GM23248 (cell line): ENCODE measurements around the gene GUCA2A. TPM values are rescaled to one million over a fixed set of nuclear protein-coding genes. Genes with fewer than 3 reads are reported as not detected.

Source experiments
- DNase-seq: peaks from one replicate; pipeline ENCODE4 v3.0.0-alpha.2; 2015
- H2AFZ ChIP-seq: fragments of 200-600 bp; sonication (generic); 2 replicates; pipeline ENCODE4 v1.6.1; 2016; ENCODE audit warnings: antibody characterized with exemption
- H3F3A ChIP-seq: fragments of 200-600 bp; sonication (generic); 2 replicates; pipeline ENCODE4 v1.6.1; 2016; ENCODE audit warnings: mild to moderate bottlenecking, antibody characterized with exemption, mixed run types; ENCODE audit not compliant: insufficient read depth
- H3K27ac ChIP-seq: fragments of 200-600 bp; sonication (generic); 2 replicates; pipeline ENCODE4 v1.5.1; 2016; ENCODE audit warnings: mild to moderate bottlenecking
- H3K27me3 ChIP-seq: fragments of 200-600 bp; sonication (generic); replicated peaks from 2 replicates; pipeline ENCODE4 v1.6.1; 2016; ENCODE audit warnings: mild to moderate bottlenecking; ENCODE audit not compliant: insufficient read depth
- H3K36me3 ChIP-seq: fragments of 200-600 bp; sonication (generic); 2 replicates; pipeline ENCODE4 v1.6.1; 2016; ENCODE audit warnings: low read depth, mild to moderate bottlenecking
- H3K4me1 ChIP-seq: fragments of 200-600 bp; sonication (generic); 2 replicates; pipeline ENCODE4 v1.6.1; 2016; ENCODE audit warnings: mild to moderate bottlenecking; ENCODE audit not compliant: insufficient read depth
- H3K4me2 ChIP-seq: fragments of 200-600 bp; sonication (generic); one replicate; pipeline ENCODE4 v1.6.1; 2016; ENCODE audit warnings: mild to moderate bottlenecking; ENCODE audit not compliant: unreplicated experiment
- H3K4me3 ChIP-seq: fragments of 200-600 bp; sonication (generic); 2 replicates; pipeline ENCODE4 v1.5.1; 2016; ENCODE audit warnings: mild to moderate bottlenecking
- H3K79me2 ChIP-seq: fragments of 200-600 bp; sonication (generic); 2 replicates; pipeline ENCODE4 v1.6.1; 2016; ENCODE audit warnings: mild to moderate bottlenecking; ENCODE audit not compliant: insufficient read depth
- H3K9ac ChIP-seq: fragments of 200-600 bp; sonication (generic); 2 replicates; pipeline ENCODE4 v1.6.1; 2016; ENCODE audit warnings: mild to moderate bottlenecking
- H3K9me2 ChIP-seq: fragments of 200-600 bp; sonication (generic); 2 replicates; pipeline ENCODE4 v1.6.1; 2016; ENCODE audit warnings: mixed run types, mild to moderate bottlenecking, moderate library complexity; ENCODE audit not compliant: insufficient read depth
- H3K9me3 ChIP-seq: fragments of 200-600 bp; sonication (generic); one replicate; pipeline ENCODE4 v1.6.1; 2017; ENCODE audit warnings: low read depth
- H4K20me1 ChIP-seq: fragments of 200-600 bp; sonication (generic); 2 replicates; pipeline ENCODE4 v1.6.0; 2016; ENCODE audit not compliant: insufficient read depth
- EZH2 ChIP-seq: fragments of 200-600 bp; sonication (generic); IDR thresholded peaks from 2 replicates; pipeline ENCODE4 v1.6.1; 2018; ENCODE audit warnings: antibody characterized with exemption, mild to moderate bottlenecking; ENCODE audit not compliant: insufficient read depth, poor library complexity, severe bottlenecking
- EZH2phosphoT487 ChIP-seq: fragments of 200-600 bp; sonication (generic); IDR thresholded peaks from 2 replicates; pipeline ENCODE4 v1.6.1; 2018; ENCODE audit warnings: antibody characterized with exemption, moderate library complexity, mild to moderate bottlenecking, low read depth; ENCODE audit not compliant: insufficient read depth
- WGBS, 2 experiments: methylation state at CpG; one replicate each; pipeline ENCODE4 v1.1.6; 2015 to 2017; ENCODE audit warnings: low lambda C conversion rate in 2 of 2, low coverage in 1 of 2; ENCODE audit errors: missing lambda C conversion rate in 2 of 2; 5-methylcytosine and 5-hydroxymethylcytosine counted together
- in situ Hi-C: fragments of 300-500 bp; cut with MboI; formaldehyde crosslinking; loops from 2 replicates; pipeline ENCODE4 v1.15.0; 2020
- polyA plus RNA-seq: library from polyadenylated mRNA; unstranded; fragments of >200 nt; fragmentation: Nextera tagmentation; extraction: Ambion mirVana; gene quantifications from 2 replicates; pipeline ENCODE4 v1.2.1, GENCODE V29; 2016
- total RNA-seq: library from RNA; depleted of rRNA; stranded (reverse); fragments of >200 nt; shearing (Covaris generic); gene quantifications from 2 replicates; pipeline ENCODE4 v1.2.3, GENCODE V29; 2014

Gene GUCA2A
- total and polyA plus RNA-seq, 2 experiments from 2014 or later, result not detected

GRCh38 chr1:42167611-42168390, 3.3 kb upstream of the GUCA2A start:
- Histone ChIP-seq H3K79me2 (no peaks in the 10 kb centered on the region), H3K36me3 (no peaks in the 10 kb centered on the region), H3K9ac (no peak overlapping the region), H2AFZ (no peak overlapping the region), H3K9me2 (no peaks in the 10 kb centered on the region), H3F3A (no peaks in the 10 kb centered on the region), H4K20me1 (no peaks in the 10 kb centered on the region), H3K9me3 (no peaks in the 10 kb centered on the region), H3K27me3 (no peaks in the 10 kb centered on the region), H3K27ac (no peak overlapping the region), H3K4me1 (no peaks in the 10 kb centered on the region), H3K4me2 (no peak overlapping the region), H3K4me3 (no peak overlapping the region)
- TF ChIP-seq EZH2phosphoT487 (no peak), EZH2 (no peak)
- DNase-seq, result no peak
- WGBS, 2 experiments, result 80 to 83% methylated on average over 17 to 21 of the region's 21 CpGs
- in situ Hi-C loops, result no loop called here

GRCh38 chr1:42165511-42166210, 1.1 kb upstream of the GUCA2A start:
- Histone ChIP-seq H3K27ac (no peak overlapping the region), H3K9me3 (no peaks in the 10 kb centered on the region), H3K4me3 (no peak overlapping the region), H3K36me3 (no peaks in the 10 kb centered on the region), H3K79me2 (no peaks in the 10 kb centered on the region), H3K4me1 (no peaks in the 10 kb centered on the region), H4K20me1 (no peaks in the 10 kb centered on the region), H3K9ac (no peak overlapping the region), H3K9me2 (no peaks in the 10 kb centered on the region), H3K4me2 (no peak overlapping the region), H2AFZ (no peak overlapping the region), H3K27me3 (no peaks in the 10 kb centered on the region; the same call in 1 of the 2 replicates), H3F3A (no peaks in the 10 kb centered on the region)
- peak; percentile 64 for DNase-seq
- in situ Hi-C loops, result no loop called here
- no peak for TF ChIP-seq EZH2phosphoT487
- TF ChIP-seq EZH2, result no peak
- 70 to 76% methylated on average over 11 to 12 of the region's 12 CpGs for WGBS, 2 experiments

- Histone ChIP-seq H3K9me2 (no peaks in the 10 kb centered on the region), H3K27me3 (peaks cover 3% of the 10 kb centered on the region; the same call in 1 of the 2 replicates), H4K20me1 (no peaks in the 10 kb centered on the region), H2AFZ (no peak overlapping the region), H3K9ac (no peak overlapping the region), H3K36me3 (no peaks in the 10 kb centered on the region), H3K4me1 (no peaks in the 10 kb centered on the region), H3K79me2 (no peaks in the 10 kb centered on the region), H3K9me3 (no peaks in the 10 kb centered on the region), H3K4me2 (no peak overlapping the region), H3K27ac (no peak overlapping the region), H3K4me3 (no peak overlapping the region), H3F3A (no peaks in the 10 kb centered on the region)
- in situ Hi-C loops, result no loop called here
- WGBS, 2 experiments, result 52 to 60% methylated on average over 14 to 16 of the region's 16 CpGs
- TF ChIP-seq EZH2phosphoT487 (no peak), EZH2 (no peak)
- DNase-seq, result no peak
These were observed 725 bp downstream of the GUCA2A start for GRCh38 chr1:42163536-42164503.

GRCh38 chr1:42163114-42163513, 1.4 kb downstream of the GUCA2A start:
- no peaks in the 10 kb centered on the region for H3K9me3 ChIP-seq
- H2AFZ ChIP-seq, result no peak overlapping the region
- H4K20me1 ChIP-seq, result no peaks in the 10 kb centered on the region
- H3K4me2 ChIP-seq, result no peak overlapping the region
- no peaks in the 10 kb centered on the region for H3K36me3 ChIP-seq
- no peaks in the 10 kb centered on the region for H3K9me2 ChIP-seq
- DNase-seq, result no peak
- in situ Hi-C loops, result no loop called here
- no peaks in the 10 kb centered on the region for H3K79me2 ChIP-seq
- peaks cover 3% of the 10 kb centered on the region; the same call in 1 of the 2 replicates for H3K27me3 ChIP-seq
- H3F3A ChIP-seq, result no peaks in the 10 kb centered on the region
- TF ChIP-seq EZH2phosphoT487 (no peak), EZH2 (no peak)
- no peak overlapping the region for H3K4me3 ChIP-seq
- no peak overlapping the region for H3K9ac ChIP-seq
- no peaks in the 10 kb centered on the region for H3K4me1 ChIP-seq
- H3K27ac ChIP-seq, result no peak overlapping the region
- 90 to 92% methylated on average over 2 of the region's 2 CpGs for WGBS, 2 experiments
